Astrocyte (in vitro differentiated cells and primary cell): ENCODE data around the gene GFRA4.

ENCODE experiments used
- CTCF ChIP-seq: IDR thresholded peaks from 2 replicates; pipeline ENCODE4 v1.5.1; 2011; ENCODE audit warnings: low read depth, mild to moderate bottlenecking, inconsistent platforms, low read length, moderate library complexity; ENCODE audit not compliant: insufficient read depth
- EZH2 ChIP-seq: IDR thresholded peaks from 2 replicates; pipeline ENCODE4 v1.6.1; 2012; ENCODE audit warnings: mild to moderate bottlenecking, low read length, inconsistent platforms; ENCODE audit not compliant: insufficient read depth

- no peak for TF ChIP-seq CTCF
- TF ChIP-seq EZH2 = no peak
Measured at GRCh38 chr20:3674447-3674846, 11.2 kb upstream of the GFRA4 start.
